Small intestine (tissue), 7 donors: ENCODE results near the gene KRT17. TPM values are rescaled to one million over a fixed set of nuclear protein-coding genes. Genes with fewer than 3 reads are reported as not detected.

ENCODE experiments used
- DNase-seq, 2 donors: peaks; one replicate each; pipeline versions ENCODE4 v3.0.0 to v3.0.0-alpha.2; 2013
- FAIRE-seq: peaks from 2 replicates; lab custom pipeline; 2012; peaks lifted over from hg19 to GRCh38; lab: Jason Lieb, UNC
- H3K27ac ChIP-seq, 3 donors: one replicate each; pipeline ENCODE4 v1.5.1; 2013; ENCODE audit warnings: low read length in 2 of 3, mild to moderate bottlenecking in 2 of 3, control low read depth in 1 of 3, inconsistent platforms in 1 of 3, low read depth in 1 of 3, moderate library complexity in 1 of 3
- H3K27me3 ChIP-seq, 3 donors: one replicate each; pipeline ENCODE4 v1.6.1; 2013; ENCODE audit warnings: low read length in 3 of 3, inconsistent platforms in 1 of 3; ENCODE audit not compliant: control insufficient read depth in 3 of 3, insufficient read depth in 3 of 3
- H3K36me3 ChIP-seq, 3 donors: one replicate each; pipeline ENCODE4 v1.6.1; 2013; ENCODE audit warnings: low read length in 3 of 3, inconsistent platforms in 1 of 3, low read depth in 1 of 3, mild to moderate bottlenecking in 1 of 3, moderate library complexity in 1 of 3; ENCODE audit not compliant: control insufficient read depth in 3 of 3, insufficient read depth in 2 of 3
- H3K4me1 ChIP-seq, 3 donors: one replicate each; pipeline ENCODE4 v1.6.1; 2013; ENCODE audit warnings: low read length in 2 of 3, inconsistent platforms in 1 of 3, low read depth in 1 of 3, mild to moderate bottlenecking in 1 of 3, moderate library complexity in 1 of 3; ENCODE audit not compliant: control insufficient read depth in 3 of 3, insufficient read depth in 2 of 3
- H3K4me3 ChIP-seq, 3 donors: one replicate each; pipeline ENCODE4 v1.5.1; 2013; ENCODE audit warnings: low read length in 3 of 3, control low read depth in 1 of 3, inconsistent platforms in 1 of 3, low read depth in 1 of 3, mild to moderate bottlenecking in 1 of 3, moderate library complexity in 1 of 3
- H3K9me3 ChIP-seq, 2 donors: one replicate each; pipeline ENCODE4 v1.6.1; 2013; ENCODE audit warnings: low read depth in 1 of 2, low read length in 1 of 2; ENCODE audit not compliant: control insufficient read depth in 2 of 2, insufficient read depth in 1 of 2
- WGBS, 3 donors: extraction: QIAGEN DNeasy Blood & Tissue Kit; methylation state at CpG; one replicate each; pipeline ENCODE4 v1.1.7; 2013; 5-methylcytosine and 5-hydroxymethylcytosine counted together
- polyA plus RNA-seq, 4 donors: library from polyadenylated mRNA; stranded (reverse) in 3 of 4; unstranded in 1 of 4; fragments of 200-250 nt in 3 of 4; fragments of 120-200 nt in 1 of 4; gene quantifications; one replicate each; pipeline versions ENCODE4 v1.2.1 to v1.2.3, GENCODE V29; 2013
- donor health status: healthy with polysubstance abuse.
- donor health status: control.
- donor health status: control.
- donor health status: Bipolar disorder and iron deficiency.
- donor health status: healthy.

KRT17 gene
- polyA plus RNA-seq, 4 donors: 0.65 to 2.4 (median 1.8) TPM; not detected in 1

DNA sequence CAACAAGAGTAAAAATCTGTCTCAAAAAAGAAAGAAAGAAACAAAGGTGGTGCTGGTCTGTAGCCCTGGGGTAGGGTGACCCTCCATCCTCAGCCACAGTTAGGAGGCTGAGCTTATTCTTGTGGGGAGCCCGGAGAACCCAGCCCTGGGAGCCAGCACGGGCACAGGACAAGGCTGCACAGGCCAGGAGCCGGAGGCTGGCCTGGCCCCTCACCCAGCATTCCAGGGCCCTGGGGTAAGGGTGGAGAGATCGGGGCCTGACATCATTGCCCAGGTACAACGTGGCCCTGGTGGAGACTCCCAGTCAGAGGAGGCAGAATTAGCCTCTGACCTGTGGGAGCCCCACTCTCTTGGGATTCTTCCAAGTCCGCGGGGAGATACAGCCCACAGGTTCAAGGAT lies 10.3 kb upstream of the KRT17 start:
- H3K27ac ChIP-seq: peak overlapping the region in 1 of 3 donors; percentile 64
- no peaks in the 10 kb centered on the region for H3K36me3 ChIP-seq
- H3K4me3 ChIP-seq: no peak overlapping the region
- H3K9me3 ChIP-seq: no peaks in the 10 kb centered on the region
- no peaks in the 10 kb centered on the region for H3K27me3 ChIP-seq
- DNase-seq (peak in 1 of 2 donors; percentile 81), FAIRE-seq (no peak)
- peaks cover 0 to 5% (median 4%) of the 10 kb centered on the region in 3 donors for H3K4me1 ChIP-seq
- WGBS, 3 donors: 17 to 56% (median 43%) methylated on average over 7 of the region's 7 CpGs

DNA sequence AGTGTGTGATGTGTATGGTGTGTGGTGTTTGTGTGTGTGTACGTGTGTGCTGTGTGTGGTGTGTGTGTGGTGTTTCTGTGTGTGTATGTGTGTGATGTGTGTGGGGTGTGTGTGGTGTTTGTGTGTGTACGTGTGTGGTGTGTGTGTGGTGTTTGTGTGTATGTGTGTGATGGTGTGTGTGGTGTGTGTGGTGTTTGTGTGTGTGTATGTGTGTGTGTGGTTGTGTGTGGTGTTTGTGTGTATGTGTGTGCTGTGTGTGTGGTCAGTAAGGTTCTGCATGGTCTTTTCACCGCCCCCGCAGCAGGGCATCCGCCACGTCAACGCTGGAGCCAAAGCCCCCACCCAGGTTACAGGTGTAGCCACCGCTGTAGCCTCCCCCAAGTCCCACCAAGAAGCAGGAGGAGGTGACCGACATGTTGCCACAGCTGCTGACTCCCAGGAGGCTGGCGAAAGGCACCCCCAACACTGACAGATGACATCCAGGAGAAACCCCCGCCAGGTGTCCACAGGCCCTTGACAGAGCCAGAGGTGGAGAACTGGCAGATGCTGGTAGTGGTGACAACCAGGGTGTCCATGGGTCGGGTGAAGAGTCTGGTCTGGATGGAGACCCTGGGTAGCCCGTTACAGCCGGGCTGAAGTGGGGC lies 9.3 kb upstream of the KRT17 start:
- no peak for FAIRE-seq
- no peaks in the 10 kb centered on the region for H3K27me3 ChIP-seq
- 88 to 91% (median 90%) methylated on average over 10 to 14 of the region's 14 CpGs for WGBS, 3 donors

DNA sequence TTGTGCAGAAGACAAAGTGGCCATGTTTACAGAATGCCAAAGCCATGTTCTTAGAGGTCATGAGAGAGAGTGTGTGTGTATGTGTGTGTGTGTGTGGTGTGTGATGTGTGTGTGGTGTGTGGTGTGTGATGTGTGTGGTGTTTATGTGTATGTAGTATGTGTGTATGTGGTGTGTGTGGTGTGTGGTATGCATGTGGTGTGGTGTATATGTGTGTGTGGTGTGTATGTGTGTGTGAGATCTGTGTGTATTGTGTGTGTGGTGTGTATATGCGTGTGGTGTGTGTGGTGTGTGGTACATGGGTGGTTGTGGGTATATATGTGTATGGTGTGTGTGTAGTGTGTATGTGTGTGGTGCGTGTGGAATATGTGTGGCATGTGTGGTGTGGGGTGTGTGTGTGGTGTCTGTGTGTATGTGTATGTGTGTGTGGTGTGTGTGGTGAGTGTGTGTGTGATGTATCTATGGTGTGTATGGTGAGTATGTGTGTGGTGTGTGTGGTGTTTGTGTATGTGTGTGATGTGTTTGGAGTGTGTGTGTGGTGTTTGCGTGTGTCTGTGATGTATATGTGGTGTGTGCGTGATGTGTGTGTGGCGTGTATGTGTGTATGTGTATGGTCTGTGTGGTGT lies 8.2 kb upstream of the KRT17 start:
- Histone ChIP-seq H3K9me3 (no peaks in the 10 kb centered on the region), H3K27me3 (no peaks in the 10 kb centered on the region), H3K4me3 (no peak overlapping the region), H3K4me1 (peaks cover 0 to 5% (median 4%) of the 10 kb centered on the region in 3 donors), H3K36me3 (no peaks in the 10 kb centered on the region), H3K27ac (no peak overlapping the region)
- DNase-seq: no peak
- FAIRE-seq: no peak
- 66 to 76% (median 74%) methylated on average over 5 of the region's 5 CpGs for WGBS, 3 donors

More for the DNA sequence above, 9.3 kb upstream of the KRT17 start:
- H3K9me3 ChIP-seq: no peaks in the 10 kb centered on the region
- no peak for DNase-seq
- H3K4me1 ChIP-seq: peaks cover 0 to 5% (median 4%) of the 10 kb centered on the region in 3 donors
- H3K4me3 ChIP-seq: no peak overlapping the region
- no peaks in the 10 kb centered on the region for H3K36me3 ChIP-seq
- H3K27ac ChIP-seq: no peak overlapping the region

DNA sequence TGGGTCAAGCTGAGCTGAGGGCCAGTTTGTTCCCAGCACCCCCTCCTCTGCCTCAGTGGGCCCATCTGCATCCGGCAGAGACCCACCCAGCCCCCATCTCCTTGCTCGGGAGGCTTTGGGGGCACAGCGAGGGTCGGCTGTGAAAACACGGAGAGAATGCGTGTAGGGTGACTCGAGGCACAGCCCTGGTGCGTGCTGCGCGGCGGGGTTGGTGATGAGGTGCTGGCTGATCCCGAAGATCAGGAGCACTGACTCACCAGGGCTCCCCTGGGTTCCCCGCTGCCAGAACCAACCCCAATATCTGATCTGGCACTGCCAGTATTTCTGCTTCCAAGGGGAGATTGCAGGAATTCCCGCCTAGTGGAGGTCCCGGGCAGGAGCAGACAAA lies 7.5 kb upstream of the KRT17 start:
- Histone ChIP-seq H3K9me3 (no peaks in the 10 kb centered on the region), H3K27ac (peak overlapping the region in 1 of 3 donors; percentile 36), H3K36me3 (no peaks in the 10 kb centered on the region), H3K4me1 (peaks cover 0 to 5% (median 4%) of the 10 kb centered on the region in 3 donors), H3K27me3 (no peaks in the 10 kb centered on the region), H3K4me3 (no peak overlapping the region)
- DNase-seq (peak in 1 of 2 donors; percentile 62), FAIRE-seq (no peak)
- 9 to 74% (median 49%) methylated on average over 15 of the region's 15 CpGs for WGBS, 3 donors

DNA sequence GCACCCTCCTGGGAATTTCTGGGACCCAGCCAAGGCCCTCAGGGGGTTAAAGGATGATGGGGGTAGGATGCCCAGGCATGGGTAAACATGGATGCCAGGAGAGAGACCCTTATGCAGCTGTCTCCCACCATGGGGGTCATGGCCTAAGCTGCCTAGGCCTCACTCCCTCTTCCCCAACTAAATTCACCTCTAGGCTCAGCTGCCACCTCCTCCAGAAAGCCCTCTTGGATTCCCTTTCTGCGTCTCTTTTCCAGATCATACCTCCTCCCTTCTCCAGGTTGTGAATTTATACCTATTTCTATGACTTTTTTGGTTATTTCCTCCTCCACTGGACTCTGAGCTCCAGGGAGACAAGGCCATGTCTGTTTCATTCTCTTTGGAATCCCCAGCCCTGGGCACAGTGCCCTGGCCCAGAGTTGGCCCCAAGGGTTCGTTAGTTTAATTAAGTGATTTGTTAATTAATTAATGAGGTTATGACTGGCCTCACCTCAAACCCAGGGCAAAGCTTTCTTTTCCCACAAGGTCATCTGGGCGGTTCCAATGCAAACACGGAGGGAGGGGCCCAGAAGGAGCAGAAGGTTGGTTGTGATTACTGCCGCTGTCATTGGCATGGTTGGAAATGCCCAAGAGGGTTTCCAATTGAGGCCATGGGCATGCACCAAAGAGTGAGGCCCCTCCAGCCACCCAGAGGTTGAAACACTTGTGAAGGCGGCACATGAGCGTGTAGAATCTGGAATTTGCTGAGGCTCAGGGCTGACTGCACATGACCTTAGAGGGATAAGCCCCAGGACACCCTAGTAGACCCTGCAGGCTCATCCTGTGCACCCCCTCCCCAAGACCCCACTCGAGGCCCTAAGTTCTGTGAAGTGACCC lies 6.9 kb upstream of the KRT17 start:
- DNase-seq (peak in 1 of 2 donors; percentile 96), FAIRE-seq (no peak)
- Histone ChIP-seq H3K36me3 (no peaks in the 10 kb centered on the region), H3K4me3 (no peak overlapping the region), H3K27me3 (no peaks in the 10 kb centered on the region), H3K4me1 (peaks cover 0 to 5% (median 4%) of the 10 kb centered on the region in 3 donors), H3K9me3 (no peaks in the 10 kb centered on the region), H3K27ac (peak overlapping the region in 2 of 3 donors; percentile 59 to 74)
- WGBS, 3 donors: 21 to 59% (median 39%) methylated on average over 7 to 8 of the region's 8 CpGs

DNA sequence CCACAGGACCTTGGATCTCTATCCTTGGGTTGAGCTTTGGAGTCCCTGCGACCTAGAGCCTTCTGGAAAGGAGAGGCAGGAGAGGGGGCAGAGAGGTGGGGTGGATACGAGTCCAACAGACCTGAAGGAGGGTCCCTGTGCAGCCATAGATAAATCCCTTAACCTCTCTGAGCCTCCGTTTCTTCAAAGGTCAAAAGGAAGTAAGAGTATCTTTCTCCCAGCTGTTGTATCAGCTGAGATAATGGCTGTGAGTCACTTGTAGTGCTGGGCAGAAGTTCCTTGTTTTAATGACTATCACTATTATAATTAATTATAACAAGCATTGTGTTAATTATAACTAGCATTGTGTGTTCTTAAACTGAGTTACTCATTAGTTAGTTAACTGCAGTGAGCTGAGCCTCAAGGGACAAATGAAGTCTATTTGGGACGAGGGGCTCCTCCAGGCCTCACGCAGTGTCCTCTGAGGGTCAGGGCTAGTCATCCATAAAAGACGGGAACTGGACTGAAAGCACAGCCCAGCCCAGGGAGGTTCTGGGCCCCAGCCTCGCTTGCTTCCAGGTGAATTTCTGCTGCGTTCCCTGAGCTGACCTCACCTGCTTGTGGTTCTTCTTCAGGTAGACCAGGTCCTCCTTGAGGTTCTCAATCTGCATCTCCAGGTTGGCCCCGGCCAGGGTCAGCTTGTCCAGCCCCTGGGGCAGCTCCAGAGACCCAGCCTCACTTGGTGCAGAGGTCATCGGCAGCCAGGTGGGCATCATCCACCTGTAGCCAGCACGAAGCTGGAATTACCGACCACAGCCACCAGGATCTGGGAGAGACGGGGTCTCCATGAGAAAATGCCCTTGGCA lies 5.7 kb upstream of the KRT17 start:
- Histone ChIP-seq H3K9me3 (no peaks in the 10 kb centered on the region), H3K27me3 (no peaks in the 10 kb centered on the region), H3K4me1 (peaks cover 0 to 4% (median 0%) of the 10 kb centered on the region in 3 donors), H3K36me3 (no peaks in the 10 kb centered on the region), H3K4me3 (no peak overlapping the region), H3K27ac (peak overlapping the region in 2 of 3 donors; percentile 47 to 64)
- DNase-seq (peak in 1 of 2 donors; percentile 79), FAIRE-seq (no peak)
- WGBS, 3 donors: 34 to 71% (median 52%) methylated on average over 13 of the region's 13 CpGs

DNA sequence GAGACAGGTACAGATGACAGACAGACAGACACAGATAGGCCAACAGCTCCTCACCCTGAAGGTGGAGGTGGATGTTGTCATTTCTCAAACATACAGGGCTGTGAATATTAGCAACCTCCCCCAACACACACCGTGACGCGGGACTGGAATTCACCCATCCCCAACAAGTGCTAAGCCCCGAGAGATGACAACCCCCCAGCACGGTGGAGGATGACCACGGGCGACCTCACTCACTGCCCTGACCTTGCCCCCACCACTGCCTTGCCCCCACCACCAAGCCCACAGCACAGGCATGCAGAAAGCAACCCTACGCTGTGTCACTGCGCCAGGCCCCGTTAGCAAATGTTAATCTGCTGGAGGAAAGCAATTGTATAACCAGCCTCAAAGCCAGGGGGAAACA lies 4.9 kb upstream of the KRT17 start:
- no peak overlapping the region for H3K27ac ChIP-seq
- FAIRE-seq: no peak
- no peaks in the 10 kb centered on the region for H3K36me3 ChIP-seq
- no peak for DNase-seq
- H3K4me3 ChIP-seq: no peak overlapping the region
- H3K9me3 ChIP-seq: no peaks in the 10 kb centered on the region
- peaks cover 0 to 4% (median 0%) of the 10 kb centered on the region in 3 donors for H3K4me1 ChIP-seq
- WGBS, 3 donors: 76 to 82% (median 77%) methylated on average over 10 of the region's 10 CpGs
- H3K27me3 ChIP-seq: no peaks in the 10 kb centered on the region
